Activated B cell treated with CpG ODN at 0.5 μM for 24 hours (primary cell): ENCODE measurements around the gene CABP7. TPM values are rescaled to one million over a fixed set of nuclear protein-coding genes. Genes with fewer than 3 reads are reported as not detected.

ENCODE experiments used
- ATAC-seq: fragments of 200-7000 bp; cut with Tn5 transposase; one replicate; pipeline ENCODE4 v1.10.0; 2021; ENCODE audit warnings: low read depth, mild to moderate bottlenecking, moderate library complexity
- CTCF ChIA-PET: fragments of 350-600 bp; sonication (Branson Sonifier 250); formaldehyde crosslinking; loops from one replicate; lab custom pipeline; 2021; ENCODE audit warnings: antibody characterized with exemption; lab: Charles Lee
- POLR2A ChIA-PET: fragments of 350-600 bp; sonication (Branson Sonifier 250); formaldehyde crosslinking; loops from one replicate; lab custom pipeline; 2021; ENCODE audit warnings: antibody characterized with exemption; lab: Charles Lee
- DNase-seq: peaks from one replicate; pipeline ENCODE4 v3.0.0; 2022
- H3K27ac Mint-ChIP-seq: one replicate; pipeline ENCODE4 v1.8.0; 2020; ENCODE audit warnings: mixed read lengths
- H3K27me3 Mint-ChIP-seq: one replicate; pipeline ENCODE4 v1.8.0; 2021; ENCODE audit warnings: mixed read lengths
- H3K36me3 Mint-ChIP-seq: one replicate; pipeline ENCODE4 v1.8.0; 2021; ENCODE audit warnings: low read depth, mixed read lengths
- H3K4me1 Mint-ChIP-seq: one replicate; pipeline ENCODE4 v1.8.0; 2021; ENCODE audit warnings: mixed read lengths
- H3K4me3 Mint-ChIP-seq: one replicate; pipeline ENCODE4 v1.8.0; 2020; ENCODE audit warnings: mild to moderate bottlenecking, mixed read lengths
- H3K9me3 Mint-ChIP-seq: one replicate; pipeline ENCODE4 v1.8.0; 2020; ENCODE audit warnings: mixed read lengths
- intact Hi-C: fragments of 100-400 bp; cut with micrococcal nuclease; formaldehyde crosslinking; loops from one replicate; pipeline ENCODE4 v1.15.1; 2024
- total RNA-seq: library from RNA; stranded (reverse); gene quantifications from 2 replicates; pipeline ENCODE4 v1.2.3, GENCODE V29; 2022
- TF ChIP-seq, protein P1 (sequence below): fragments of 200-600 bp; IDR thresholded peaks from one replicate; pipeline ENCODE4 v1.8.0; 2022; ENCODE audit warnings: antibody characterized with exemption, mild to moderate bottlenecking

Gene CABP7
- total RNA-seq, 1 donor from 2014 or later, result 0.07 TPM

DNA sequence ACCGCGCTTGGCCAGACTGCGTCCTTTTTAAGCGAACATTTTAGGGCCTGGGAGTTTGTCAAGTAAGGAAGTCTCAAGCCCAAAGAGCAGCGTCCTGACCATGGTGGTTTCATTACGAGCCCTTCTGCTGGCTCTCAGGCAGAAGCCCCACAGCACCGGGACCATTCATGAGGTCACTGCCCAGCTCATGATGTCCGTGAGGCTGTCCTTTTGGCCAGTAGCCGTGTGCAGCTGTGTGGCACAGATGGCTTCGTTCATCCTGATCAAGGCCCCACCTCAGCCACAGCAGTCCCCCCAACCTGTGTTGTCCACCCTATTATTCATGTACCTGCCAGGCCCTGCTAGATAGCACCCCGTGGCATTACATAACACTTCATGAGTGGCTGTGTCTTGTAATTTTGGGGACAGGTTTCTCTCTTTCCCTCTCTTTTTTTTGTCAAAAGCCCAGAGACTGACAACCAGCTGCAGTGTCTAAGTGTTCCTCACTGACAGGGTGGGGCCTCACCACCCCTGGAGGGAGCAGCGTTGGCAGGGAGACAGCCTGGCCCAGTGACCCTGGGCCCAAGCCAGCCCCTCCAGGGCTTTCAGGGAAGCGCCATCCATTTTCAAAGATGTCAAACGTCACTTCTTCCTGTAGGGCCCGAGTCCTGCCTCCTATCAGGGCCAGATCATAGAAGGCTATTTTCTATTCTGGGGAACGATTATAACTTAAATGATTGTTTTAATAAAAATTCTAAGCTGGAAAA, 21.8 kb upstream of the CABP7 start:
- H3K27me3 Mint-ChIP-seq, result peaks cover 2% of the 10 kb centered on the region
- TF ChIP-seq, protein P1, sequence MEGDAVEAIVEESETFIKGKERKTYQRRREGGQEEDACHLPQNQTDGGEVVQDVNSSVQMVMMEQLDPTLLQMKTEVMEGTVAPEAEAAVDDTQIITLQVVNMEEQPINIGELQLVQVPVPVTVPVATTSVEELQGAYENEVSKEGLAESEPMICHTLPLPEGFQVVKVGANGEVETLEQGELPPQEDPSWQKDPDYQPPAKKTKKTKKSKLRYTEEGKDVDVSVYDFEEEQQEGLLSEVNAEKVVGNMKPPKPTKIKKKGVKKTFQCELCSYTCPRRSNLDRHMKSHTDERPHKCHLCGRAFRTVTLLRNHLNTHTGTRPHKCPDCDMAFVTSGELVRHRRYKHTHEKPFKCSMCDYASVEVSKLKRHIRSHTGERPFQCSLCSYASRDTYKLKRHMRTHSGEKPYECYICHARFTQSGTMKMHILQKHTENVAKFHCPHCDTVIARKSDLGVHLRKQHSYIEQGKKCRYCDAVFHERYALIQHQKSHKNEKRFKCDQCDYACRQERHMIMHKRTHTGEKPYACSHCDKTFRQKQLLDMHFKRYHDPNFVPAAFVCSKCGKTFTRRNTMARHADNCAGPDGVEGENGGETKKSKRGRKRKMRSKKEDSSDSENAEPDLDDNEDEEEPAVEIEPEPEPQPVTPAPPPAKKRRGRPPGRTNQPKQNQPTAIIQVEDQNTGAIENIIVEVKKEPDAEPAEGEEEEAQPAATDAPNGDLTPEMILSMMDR, result no peak
- no peak overlapping the region for H3K4me3 Mint-ChIP-seq
- ATAC-seq (no peak), DNase-seq (no peak)
- intact Hi-C loops, result no loop called here
- H3K36me3 Mint-ChIP-seq, result peaks cover 49% of the 10 kb centered on the region
- peaks cover 18% of the 10 kb centered on the region for H3K4me1 Mint-ChIP-seq
- H3K9me3 Mint-ChIP-seq, result no peaks in the 10 kb centered on the region
- POLR2A ChIA-PET, result no interaction called here
- no peak overlapping the region for H3K27ac Mint-ChIP-seq
- CTCF ChIA-PET, result no interaction called here

DNA sequence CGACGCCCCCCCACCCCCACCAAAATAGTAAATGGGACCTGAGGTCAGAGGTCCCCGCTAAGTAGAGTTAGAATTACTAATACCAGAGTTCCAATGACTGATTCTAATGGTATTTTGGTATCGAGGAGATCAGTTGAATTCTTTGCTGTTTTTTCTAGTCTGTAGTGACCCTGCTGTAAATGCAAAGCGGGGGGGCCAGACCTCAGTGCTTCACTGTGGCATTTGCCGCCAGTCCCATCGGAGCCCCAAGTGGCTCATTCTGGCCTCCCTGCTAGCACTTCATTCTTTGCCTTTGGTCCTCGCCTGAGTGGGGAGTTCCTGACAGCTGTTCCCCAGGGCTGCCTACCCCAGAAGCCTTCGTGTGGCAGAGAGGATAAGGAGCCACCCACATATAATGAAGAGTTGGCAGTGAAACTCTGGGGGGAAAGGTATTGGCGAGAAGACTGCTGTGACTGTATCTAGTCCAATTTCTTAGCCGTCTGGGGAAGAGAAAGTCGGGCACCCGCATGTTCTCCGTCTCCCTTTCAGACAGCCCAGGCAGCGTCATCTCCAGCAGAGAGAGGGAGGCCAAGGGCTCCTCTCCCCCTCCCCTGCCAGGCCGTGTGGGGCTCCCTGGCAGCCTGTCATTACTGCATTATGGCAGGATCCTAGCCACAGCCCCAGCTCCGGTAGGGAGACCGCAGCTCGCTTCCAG, 19.4 kb upstream of the CABP7 start:
- CTCF ChIA-PET, result no interaction called here
- Mint-ChIP-seq H3K9me3 (no peaks in the 10 kb centered on the region), H3K36me3 (peaks cover 28% of the 10 kb centered on the region), H3K27ac (no peak overlapping the region), H3K4me1 (peaks cover 20% of the 10 kb centered on the region), H3K27me3 (peaks cover 4% of the 10 kb centered on the region), H3K4me3 (no peak overlapping the region)
- TF ChIP-seq, protein P1, result no peak
- POLR2A ChIA-PET, result no interaction called here
- intact Hi-C loops, result no loop called here
- DNase-seq (no peak), ATAC-seq (no peak)

DNA sequence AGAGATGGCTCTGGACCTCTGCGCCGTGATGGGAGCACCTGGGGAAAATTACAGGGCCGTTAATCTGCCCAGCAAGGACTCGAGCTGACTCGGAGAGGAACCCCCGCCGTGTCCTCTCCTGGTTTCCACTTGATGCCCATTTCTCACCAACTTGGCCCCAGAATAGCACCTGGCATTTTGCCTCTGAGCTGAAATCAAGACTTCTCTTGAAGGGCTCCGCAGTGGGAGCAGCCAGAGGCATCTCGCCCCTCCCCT, 19.0 kb upstream of the CABP7 start:
- H3K4me1 Mint-ChIP-seq, result peaks cover 20% of the 10 kb centered on the region
- TF ChIP-seq, protein P1, result no peak
- H3K27ac Mint-ChIP-seq, result no peak overlapping the region
- peaks cover 4% of the 10 kb centered on the region for H3K27me3 Mint-ChIP-seq
- no peak for ATAC-seq
- H3K9me3 Mint-ChIP-seq, result no peaks in the 10 kb centered on the region
- intact Hi-C loops, result no loop called here
- H3K4me3 Mint-ChIP-seq, result no peak overlapping the region
- ChIA-PET POLR2A (no interaction called here), CTCF (interaction anchor here (1.6 kb wide), 1 partner anchor 304 kb away, joined by 6 read pairs; no protein-coding TSS in a partner anchor)
- peaks cover 23% of the 10 kb centered on the region for H3K36me3 Mint-ChIP-seq
- no peak for DNase-seq

DNA sequence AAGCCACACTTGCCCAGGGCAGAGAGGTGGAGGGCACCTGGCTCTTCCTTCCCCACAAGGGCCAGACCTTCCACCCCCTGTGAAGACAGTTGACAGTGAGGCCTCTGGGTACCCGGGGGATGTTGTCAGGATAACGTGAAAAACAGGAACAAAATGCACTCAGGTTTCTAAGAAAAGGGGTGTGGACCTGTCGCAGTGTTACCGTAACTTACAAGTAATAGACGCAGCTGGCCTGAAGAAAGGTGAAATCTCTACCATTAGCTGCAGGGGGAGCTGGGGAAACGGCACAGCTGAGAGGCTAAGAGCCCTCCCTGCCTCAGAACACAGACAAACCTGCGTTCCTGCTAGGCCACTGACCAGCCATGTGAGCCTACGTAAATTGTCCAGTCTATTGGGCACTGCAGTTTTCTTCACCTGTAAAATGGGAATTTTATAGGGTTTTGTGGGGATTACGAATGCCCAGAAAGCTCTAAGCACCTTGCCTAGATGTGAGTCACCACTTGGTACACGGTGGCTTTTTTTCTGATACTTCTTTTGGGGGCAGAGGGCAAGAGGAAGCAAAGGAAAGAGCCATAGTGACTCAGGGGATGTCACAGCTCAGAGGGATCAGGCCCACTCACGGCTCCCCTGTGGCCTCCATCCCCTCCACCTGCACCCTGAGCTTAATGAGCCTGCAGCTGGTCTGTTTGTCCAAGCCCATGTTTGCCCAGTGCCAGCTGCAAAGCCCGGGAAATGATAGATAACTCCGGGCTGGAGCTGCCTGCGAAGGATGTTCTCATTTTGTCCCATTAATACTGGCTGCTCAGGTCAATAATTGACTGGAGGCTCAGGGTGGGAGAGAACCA, 18.4 kb upstream of the CABP7 start:
- Mint-ChIP-seq H3K27ac (no peak overlapping the region), H3K4me1 (peaks cover 20% of the 10 kb centered on the region), H3K9me3 (no peaks in the 10 kb centered on the region), H3K36me3 (peaks cover 17% of the 10 kb centered on the region), H3K27me3 (peaks cover 4% of the 10 kb centered on the region), H3K4me3 (no peak overlapping the region)
- ChIA-PET POLR2A (no interaction called here), CTCF (interaction anchor here (1.6 kb wide), 2 partner anchors 12 to 303 kb away, joined by 3 to 6 read pairs; no protein-coding TSS in a partner anchor)
- intact Hi-C loops, result no loop called here
- no peak for DNase-seq
- ATAC-seq, result peak; percentile 61
- TF ChIP-seq, protein P1, result no peak
